Epithelial cell of prostate (primary cell): Measurements from ENCODE around the gene CST4.
"Not testable (repeated sequence)": the region's sequence is repeated elsewhere in the genome, so short reads cannot be mapped to it uniquely, and the experiment has no call there.

Experiments
- DNase-seq: peaks from one replicate; pipeline ENCODE4 v3.0.0-alpha.2; 2011; ENCODE audit warnings: low read depth, low spot score
- H3K27ac ChIP-seq: fragments of 450-650 bp; 2 replicates; pipeline ENCODE4 v1.5.1; 2017; ENCODE audit warnings: mild to moderate bottlenecking

CST4 gene

GRCh38 chr20:23690581-23690980 is 1.7 kb upstream of the CST4 start:
- no peak overlapping the region for H3K27ac ChIP-seq
- no peak for DNase-seq

- DNase-seq = no peak
Measured at GRCh38 chr20:23689399-23689690, 507 bp upstream of the CST4 start.

GRCh38 chr20:23687986-23688385 is 852 bp downstream of the CST4 start:
- H3K27ac ChIP-seq = no peak overlapping the region

More at GRCh38 chr20:23689399-23689690, 507 bp upstream of the CST4 start:
- no peak overlapping the region for H3K27ac ChIP-seq

DNA sequence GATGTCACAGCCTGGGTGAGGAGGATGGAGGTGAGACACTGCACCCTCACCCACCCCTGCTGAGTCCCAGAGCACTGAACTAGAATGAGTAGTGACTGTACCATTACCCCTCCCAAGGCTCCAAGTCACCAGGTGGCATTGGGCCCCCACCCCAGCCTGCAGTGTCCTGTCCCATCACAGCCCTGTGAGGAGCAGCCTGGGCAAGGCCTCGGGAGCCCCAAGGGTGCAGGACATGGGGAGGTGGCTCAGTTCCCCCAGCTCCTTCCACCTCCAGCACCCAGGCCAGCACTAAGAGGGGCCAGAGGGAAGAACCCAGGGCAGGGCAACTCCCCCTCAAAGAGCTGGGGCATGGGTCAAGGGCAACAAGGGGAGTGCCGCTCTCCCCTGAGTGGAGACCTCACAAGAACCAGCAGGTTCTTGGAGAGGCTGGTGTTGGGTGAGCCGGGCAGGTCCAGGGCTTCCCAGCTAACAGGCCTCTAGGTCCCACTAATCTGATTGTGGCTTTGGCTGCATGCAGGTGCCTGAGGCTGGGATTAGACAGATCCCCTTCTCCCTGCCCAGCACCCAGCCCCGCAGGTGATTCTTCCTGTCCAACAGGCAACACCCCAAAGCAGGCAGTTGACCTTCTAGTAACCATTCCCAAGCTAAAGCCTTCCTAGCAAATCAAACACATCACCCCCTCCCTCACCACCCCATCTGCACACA is 2.6 kb downstream of the CST4 start:
- no peak overlapping the region for H3K27ac ChIP-seq
- DNase-seq = no peak

More at GRCh38 chr20:23687986-23688385, 852 bp downstream of the CST4 start:
- no peak for DNase-seq

GRCh38 chr20:23685529-23685896 is 3.3 kb downstream of the CST4 start:
- not testable (repeated sequence) for H3K27ac ChIP-seq, DNase-seq

DNA sequence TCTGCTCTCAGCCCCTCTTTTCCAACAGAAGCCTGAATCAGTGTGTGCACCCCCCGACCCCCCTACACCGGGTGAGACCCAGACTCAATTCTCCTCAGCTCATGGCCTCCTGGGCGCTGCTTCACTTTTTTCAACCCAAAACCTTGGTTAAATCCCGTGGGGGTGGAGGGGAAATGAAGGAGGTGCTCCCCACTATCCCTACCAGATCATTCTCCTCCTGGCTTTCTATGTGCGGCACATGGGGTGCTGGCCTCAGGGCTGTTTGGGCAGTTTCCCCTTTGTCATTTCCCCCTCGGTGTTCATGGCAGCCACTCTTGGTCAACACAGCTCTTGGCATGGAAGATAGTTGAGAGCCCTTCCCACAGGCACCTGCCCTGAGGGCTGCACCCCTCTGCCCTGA is 4.6 kb downstream of the CST4 start:
- DNase-seq = no peak
- no peak overlapping the region for H3K27ac ChIP-seq

GRCh38 chr20:23683807-23684206 is 5.0 kb downstream of the CST4 start:
- no peak for DNase-seq
- no peak overlapping the region for H3K27ac ChIP-seq

- DNase-seq = no peak
- H3K27ac ChIP-seq = no peak overlapping the region
Measured at GRCh38 chr20:23683281-23683680, 5.6 kb downstream of the CST4 start.

DNA sequence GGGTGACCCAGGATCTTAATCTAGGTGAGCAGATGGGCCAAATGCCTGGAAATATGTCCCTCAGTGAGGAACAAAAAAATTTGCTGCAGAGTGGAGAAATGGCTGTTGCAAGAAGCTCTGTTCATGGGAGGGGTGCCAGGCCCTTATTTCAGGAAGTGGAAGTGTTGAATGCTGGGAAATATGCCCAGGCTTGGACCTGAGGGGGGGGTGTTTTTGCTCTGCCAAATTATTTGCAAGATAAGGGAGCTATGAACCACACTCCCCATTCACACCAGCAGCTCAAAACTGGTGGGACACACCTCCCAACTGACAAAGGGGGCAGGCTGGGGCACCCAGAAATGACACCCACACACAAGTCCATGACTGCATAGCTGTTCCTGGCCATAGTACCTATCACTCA is 8.7 kb downstream of the CST4 start:
- DNase-seq = no peak
- no peak overlapping the region for H3K27ac ChIP-seq

- DNase-seq = no peak
- H3K27ac ChIP-seq = no peak overlapping the region
Measured at GRCh38 chr20:23679133-23680092, 9.4 kb downstream of the CST4 start.

DNA sequence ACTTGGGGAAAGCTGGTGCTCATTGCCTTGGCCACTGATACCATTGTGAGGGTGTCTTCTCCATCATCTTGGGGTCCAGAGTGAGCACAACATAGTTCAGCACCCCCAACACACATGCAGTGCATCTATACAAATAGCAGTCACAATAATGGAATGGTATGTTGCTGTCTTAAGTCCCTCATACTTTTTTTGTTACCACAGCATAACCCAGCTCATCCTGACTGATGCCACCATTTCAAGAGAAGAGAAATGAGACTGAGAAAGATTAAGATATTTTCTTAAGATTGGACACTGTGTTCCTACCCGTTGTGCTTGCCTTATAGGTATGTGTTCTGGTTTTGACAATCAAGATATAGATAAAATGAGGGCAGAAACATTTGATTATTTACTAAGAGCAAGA is 15.6 kb downstream of the CST4 start:
- no peak overlapping the region for H3K27ac ChIP-seq
- no peak for DNase-seq

DNA sequence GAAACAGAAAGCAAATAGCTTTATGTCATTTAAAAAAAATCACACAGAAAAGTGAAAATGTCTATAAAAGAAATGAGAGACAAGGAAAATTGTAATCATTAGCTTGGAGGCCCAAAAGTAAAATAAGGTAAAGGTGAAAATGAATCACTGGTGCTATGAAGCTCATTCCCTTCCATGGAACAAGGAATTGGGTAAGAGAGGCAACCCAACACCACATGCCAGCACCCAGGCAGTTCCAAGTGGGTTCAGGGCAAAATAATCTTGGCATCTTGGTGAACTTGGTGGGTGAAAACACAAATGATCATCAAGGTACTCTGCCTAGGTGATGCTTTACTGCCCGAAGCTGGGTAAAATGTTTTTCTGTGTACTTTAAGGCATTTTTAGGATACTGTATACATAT is 16.7 kb downstream of the CST4 start:
- no peak overlapping the region for H3K27ac ChIP-seq
- no peak for DNase-seq

DNA sequence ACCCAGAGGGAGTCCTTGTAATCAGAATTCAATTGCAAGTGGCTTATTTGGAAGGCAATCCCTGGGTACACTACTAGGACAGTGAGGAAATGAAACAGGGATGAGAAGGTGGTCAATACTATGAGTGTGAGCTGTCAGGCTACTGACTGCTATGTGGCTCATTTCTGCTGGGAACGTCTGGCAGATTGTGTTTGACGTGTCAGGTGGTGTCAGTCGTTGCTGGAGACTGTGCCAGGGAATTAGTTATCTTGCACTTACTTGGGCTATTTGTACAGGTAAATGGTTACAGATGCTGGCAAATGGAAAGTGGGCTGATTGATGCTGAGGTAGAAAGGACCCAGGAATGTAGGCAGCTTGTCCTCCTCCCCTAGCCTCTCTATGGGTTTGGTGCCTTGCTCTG is 17.4 kb downstream of the CST4 start:
- no peak overlapping the region for H3K27ac ChIP-seq
- DNase-seq = no peak

DNA sequence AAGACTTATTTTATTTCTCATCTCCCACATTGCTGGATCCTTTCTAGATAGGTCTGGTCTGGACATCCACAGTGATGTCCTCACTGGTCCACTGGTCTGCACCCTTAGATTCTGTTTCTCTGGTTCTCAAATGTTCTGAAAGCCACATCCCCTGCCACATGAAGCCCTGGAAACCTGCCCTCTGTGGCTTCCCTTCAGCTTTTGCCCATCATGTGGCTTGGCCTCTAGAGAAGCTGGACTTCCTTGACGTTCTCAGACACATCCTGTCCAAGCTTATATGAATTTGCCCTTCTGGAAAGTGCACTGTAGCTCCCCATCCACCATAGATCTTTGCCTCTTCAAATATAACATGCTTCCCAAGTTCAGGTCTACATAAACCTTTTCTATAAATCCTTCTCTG is 18.5 kb downstream of the CST4 start:
- H3K27ac ChIP-seq = no peak overlapping the region
- DNase-seq = no peak

DNA sequence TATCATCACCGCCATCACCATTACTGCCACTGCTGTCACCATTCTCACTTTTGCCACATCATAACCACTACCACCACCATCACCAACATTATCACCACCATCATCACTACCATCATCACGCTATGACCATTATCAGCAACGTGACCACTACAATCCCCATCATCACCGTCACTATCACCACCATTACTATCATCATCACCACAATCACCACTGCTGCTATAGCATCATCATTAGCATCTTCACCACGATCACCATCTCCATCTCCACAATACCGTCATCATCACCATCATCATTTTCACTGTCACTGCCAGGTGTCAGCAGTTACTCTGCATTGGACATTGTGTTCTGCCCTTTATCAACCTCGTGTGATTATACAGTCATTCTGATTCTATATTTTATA is 19.0 kb downstream of the CST4 start:
- DNase-seq = no peak
- no peak overlapping the region for H3K27ac ChIP-seq

DNA sequence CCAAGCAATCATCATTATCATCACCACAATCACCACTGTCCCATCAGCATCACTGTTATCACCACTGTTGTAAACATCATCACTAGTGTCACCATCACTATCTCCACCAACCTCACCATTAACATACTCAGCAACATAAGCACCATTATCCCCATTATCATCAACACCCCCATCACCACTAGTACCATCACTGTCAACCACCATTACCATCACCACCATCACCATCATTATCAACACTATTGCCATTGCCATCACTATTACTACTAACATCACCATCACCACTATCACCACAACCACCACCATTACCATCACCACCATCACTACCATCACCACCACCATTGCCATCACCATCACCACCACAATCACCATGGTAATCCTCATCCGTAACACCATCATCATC is 19.5 kb downstream of the CST4 start:
- H3K27ac ChIP-seq = no peak overlapping the region
- DNase-seq = no peak

DNA sequence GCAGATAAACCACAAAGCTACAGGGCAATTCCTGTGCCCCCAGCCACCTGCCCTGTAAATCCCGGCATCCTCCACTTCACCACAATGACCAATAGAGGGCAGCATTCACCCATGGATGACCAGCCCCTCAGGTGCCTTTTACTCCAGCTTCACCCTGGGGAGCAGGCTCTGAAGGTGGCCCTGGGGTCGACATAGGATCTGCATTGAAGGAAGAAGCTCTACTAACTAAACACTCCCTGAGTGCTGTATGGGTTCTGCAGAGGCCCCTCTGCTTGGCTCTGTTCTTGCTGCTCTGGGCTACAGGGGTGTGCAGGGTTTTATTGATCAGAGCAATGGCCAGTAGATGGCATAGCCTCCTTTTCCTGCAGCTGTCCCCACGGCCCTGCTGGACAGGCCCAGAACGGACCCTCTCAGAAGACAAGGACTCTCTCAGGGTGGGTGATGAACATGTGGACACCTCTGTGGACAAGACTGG is 20.3 kb downstream of the CST4 start:
- DNase-seq = no peak
- no peak overlapping the region for H3K27ac ChIP-seq

- DNase-seq = no peak
- H3K27ac ChIP-seq = no peak overlapping the region
Measured at GRCh38 chr20:23667666-23668065, 21.2 kb downstream of the CST4 start.

DNA sequence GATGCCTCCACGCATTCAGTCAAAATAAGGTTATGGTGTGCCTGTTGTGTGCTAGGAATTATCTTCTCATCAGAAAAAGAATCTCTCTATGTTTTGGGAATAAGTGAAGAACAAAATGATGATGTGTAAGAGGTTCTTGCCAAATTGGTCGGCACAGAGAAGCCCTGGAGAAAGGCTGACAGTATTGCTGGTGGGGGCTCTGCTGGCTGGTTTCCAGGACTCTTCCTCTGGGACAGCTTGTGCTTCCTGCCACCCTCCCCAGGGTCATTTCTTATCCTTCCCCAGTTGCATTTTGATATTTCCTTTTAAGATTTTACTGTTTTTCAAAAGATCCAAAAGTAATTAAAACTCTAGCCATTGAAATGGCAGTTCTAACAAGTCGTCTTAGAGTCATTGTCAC is 22.1 kb downstream of the CST4 start:
- no peak for DNase-seq
- no peak overlapping the region for H3K27ac ChIP-seq

- DNase-seq = no peak
- no peak overlapping the region for H3K27ac ChIP-seq
Measured at GRCh38 chr20:23666189-23666588, 22.6 kb downstream of the CST4 start.

- H3K27ac ChIP-seq = no peak overlapping the region
- no peak for DNase-seq
Measured at GRCh38 chr20:23664954-23665353, 23.9 kb downstream of the CST4 start.

GRCh38 chr20:23664046-23664445 is 24.8 kb downstream of the CST4 start:
- DNase-seq, H3K27ac ChIP-seq: not testable (repeated sequence)
